Spleen (tissue), 11 donors: Measurements from ENCODE around the gene MYO5B. TPM values are rescaled to one million over a fixed set of nuclear protein-coding genes. Genes with fewer than 3 reads are reported as not detected.

ENCODE experiments used
- DNase-seq: peaks from one replicate; pipeline ENCODE4 v3.0.0-alpha.2; 2020
- H3K27ac ChIP-seq, 8 donors: fragments of 200-600 bp; sonication (generic) in 7 of 8; 1 replicate in 4 of 8; 2 replicates in 4 of 8; pipeline versions ENCODE4 v1.5.0 to v1.8.0; 2016 to 2021; ENCODE audit warnings: inconsistent platforms in 4 of 8, mild to moderate bottlenecking in 4 of 8, moderate library complexity in 1 of 8
- H3K27me3 ChIP-seq, 7 donors: fragments of 200-600 bp; sonication (generic) in 6 of 7; replicated peaks in 1 of 7; 1 replicate in 4 of 7; 2 replicates in 3 of 7; pipeline versions ENCODE4 v1.5.0 to v1.8.0; 2016 to 2021; ENCODE audit warnings: inconsistent platforms in 3 of 7, mild to moderate bottlenecking in 1 of 7
- H3K36me3 ChIP-seq, 6 donors: fragments of 200-600 bp; sonication (generic) in 5 of 6; 1 replicate in 4 of 6; 2 replicates in 2 of 6; pipeline versions ENCODE4 v1.5.0 to v1.8.0; 2016 to 2021; ENCODE audit warnings: inconsistent platforms in 2 of 6
- H3K4me1 ChIP-seq, 6 donors: fragments of 200-600 bp; sonication (generic) in 5 of 6; 1 replicate in 3 of 6; 2 replicates in 3 of 6; pipeline versions ENCODE4 v1.5.0 to v1.8.0; 2016 to 2021; ENCODE audit warnings: inconsistent platforms in 3 of 6
- H3K4me3 ChIP-seq, 8 donors: fragments of 200-600 bp; sonication (generic) in 7 of 8; 1 replicate in 4 of 8; 2 replicates in 4 of 8; pipeline versions ENCODE4 v1.5.0 to v1.8.0; 2016 to 2021; ENCODE audit warnings: inconsistent platforms in 4 of 8, mild to moderate bottlenecking in 4 of 8, moderate library complexity in 2 of 8
- H3K9me3 ChIP-seq, 8 donors: fragments of 200-600 bp; sonication (generic) in 7 of 8; 1 replicate in 4 of 8; 2 replicates in 4 of 8; pipeline versions ENCODE4 v1.5.0 to v1.8.0; 2016 to 2021; ENCODE audit warnings: inconsistent platforms in 4 of 8
- POLR2A ChIP-seq, 3 donors: fragments of 450-650 bp; IDR thresholded peaks; one replicate each; pipeline ENCODE4 v1.5.1; 2017; ENCODE audit warnings: antibody characterized with exemption in 3 of 3, mild to moderate bottlenecking in 1 of 3
- POLR2AphosphoS5 ChIP-seq, 3 donors: sonication (generic); formaldehyde crosslinking; IDR thresholded peaks; one replicate each; pipeline ENCODE4 v1.5.1; 2017; ENCODE audit warnings: antibody characterized with exemption in 3 of 3
- WGBS, 5 donors: extraction: QIAGEN DNeasy Blood & Tissue Kit in 3 of 5; methylation state at CpG; one replicate each; pipeline versions ENCODE4 v1.1.5 to v1.1.7; 2013 to 2018; 5-methylcytosine and 5-hydroxymethylcytosine counted together
- intact Hi-C: fragments of 100-400 bp; cut with DNase I; formaldehyde crosslinking; loops from one replicate; pipeline ENCODE4 v1.15.0; 2023; ENCODE audit warnings: low total_unique reads
- polyA plus RNA-seq, 3 donors: library from polyadenylated mRNA; stranded (reverse); fragments of 200-250 nt; gene quantifications; one replicate each; pipeline ENCODE4 v1.2.1, GENCODE V29; 2013
- total RNA-seq, 7 donors: library from RNA; depleted of rRNA in 3 of 7; stranded (reverse); fragments of >200 nt in 3 of 7; fragmentation: NEBNext Ultra II Directional in 4 of 7; extraction: Animal tissue kit (Norgen Biotek cat#: 25700) in 4 of 7; gene quantifications; one replicate each; pipeline versions ENCODE4 v1.1.0 to v1.2.1, GENCODE V29; 2016 to 2021
- TF ChIP-seq, protein P1 (sequence below), 11 experiments: fragments of 200-600 bp in 7 of 11; fragments of 450-650 bp in 4 of 11; sonication (generic) in 4 of 11; IDR thresholded peaks in 8 of 11; conservative IDR thresholded peaks in 3 of 11; 1 replicate in 7 of 11; 2 replicates in 4 of 11; pipeline versions ENCODE4 v1.4.0 to v1.8.0; 2016 to 2021; ENCODE audit warnings: antibody characterized with exemption in 11 of 11, inconsistent platforms in 4 of 11, mild to moderate bottlenecking in 1 of 11
- donor health status: healthy with polysubstance abuse.
- donor health status: DM: no; HTN: no; CAD: no; lungs with moderate emphysema.
- donor health status: DM: no; HTN: no; CAD: no.
- donor health status: Bipolar disorder and iron deficiency.
- donor health status: healthy.
- donor health status: DM: no; HTN: no; CAD: no.
- donor health status: DM: yes; HTN: yes; CAD: no.

Gene MYO5B
- total and polyA plus RNA-seq, 10 donors, result 0.74 to 6.0 (median 2.4) TPM

DNA sequence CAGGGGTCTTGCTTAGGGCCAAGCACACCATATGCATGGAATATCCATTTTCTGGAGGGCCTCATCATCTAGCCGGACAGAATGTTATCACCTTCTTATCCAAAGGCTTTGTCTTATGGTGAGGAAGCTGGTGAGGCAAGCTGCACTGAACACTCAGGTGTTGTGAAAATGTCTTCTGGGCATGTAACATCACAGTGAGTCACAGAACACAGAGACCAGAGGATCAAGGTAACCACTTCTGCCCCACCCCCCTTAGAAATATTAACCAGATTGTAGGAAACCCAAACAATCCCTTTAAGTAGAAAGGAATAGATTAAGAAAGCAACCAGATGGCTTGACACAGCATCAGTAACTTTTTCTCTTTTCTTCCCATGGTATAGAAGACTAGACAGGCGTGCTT lies 51.1 kb downstream of the MYO5B start:
- 86 to 98% (median 91%) methylated on average over 2 of the region's 2 CpGs for WGBS, 5 donors
- no peak for DNase-seq
- H3K4me3 ChIP-seq, result no peak overlapping the region
- TF ChIP-seq POLR2AphosphoS5 (IDR thresholded peaks at IDR 0.05) (no peak), POLR2A (IDR thresholded peaks at IDR 0.05) (no peak)
- TF ChIP-seq, protein P1, sequence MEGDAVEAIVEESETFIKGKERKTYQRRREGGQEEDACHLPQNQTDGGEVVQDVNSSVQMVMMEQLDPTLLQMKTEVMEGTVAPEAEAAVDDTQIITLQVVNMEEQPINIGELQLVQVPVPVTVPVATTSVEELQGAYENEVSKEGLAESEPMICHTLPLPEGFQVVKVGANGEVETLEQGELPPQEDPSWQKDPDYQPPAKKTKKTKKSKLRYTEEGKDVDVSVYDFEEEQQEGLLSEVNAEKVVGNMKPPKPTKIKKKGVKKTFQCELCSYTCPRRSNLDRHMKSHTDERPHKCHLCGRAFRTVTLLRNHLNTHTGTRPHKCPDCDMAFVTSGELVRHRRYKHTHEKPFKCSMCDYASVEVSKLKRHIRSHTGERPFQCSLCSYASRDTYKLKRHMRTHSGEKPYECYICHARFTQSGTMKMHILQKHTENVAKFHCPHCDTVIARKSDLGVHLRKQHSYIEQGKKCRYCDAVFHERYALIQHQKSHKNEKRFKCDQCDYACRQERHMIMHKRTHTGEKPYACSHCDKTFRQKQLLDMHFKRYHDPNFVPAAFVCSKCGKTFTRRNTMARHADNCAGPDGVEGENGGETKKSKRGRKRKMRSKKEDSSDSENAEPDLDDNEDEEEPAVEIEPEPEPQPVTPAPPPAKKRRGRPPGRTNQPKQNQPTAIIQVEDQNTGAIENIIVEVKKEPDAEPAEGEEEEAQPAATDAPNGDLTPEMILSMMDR (IDR thresholded peaks at IDR 0.05 in 8 of 11, conservative IDR thresholded peaks at IDR 0.05 in 3 of 11), result no peak
- H3K27ac ChIP-seq, result no peak overlapping the region
- peaks cover 0 to 31% (median 0%) of the 10 kb centered on the region in 7 donors for H3K27me3 ChIP-seq
- H3K36me3 ChIP-seq, result no peaks in the 10 kb centered on the region
- intact Hi-C loops, result no loop called here
- no peaks in the 10 kb centered on the region for H3K4me1 ChIP-seq
- H3K9me3 ChIP-seq, result peaks cover 0 to 5% (median 0%) of the 10 kb centered on the region in 8 donors

GRCh38 chr18:50143294-50143693 lies 51.7 kb downstream of the MYO5B start:
- Histone ChIP-seq H3K27ac (no peak overlapping the region), H3K36me3 (no peaks in the 10 kb centered on the region), H3K4me1 (no peaks in the 10 kb centered on the region), H3K27me3 (peaks cover 0 to 36% (median 0%) of the 10 kb centered on the region in 7 donors), H3K9me3 (peaks cover 0 to 5% (median 0%) of the 10 kb centered on the region in 8 donors), H3K4me3 (no peak overlapping the region)
- DNase-seq, result no peak
- TF ChIP-seq POLR2A (IDR thresholded peaks at IDR 0.05) (no peak), POLR2AphosphoS5 (IDR thresholded peaks at IDR 0.05) (no peak)
- TF ChIP-seq, protein P1 (IDR thresholded peaks at IDR 0.05 in 8 of 11, conservative IDR thresholded peaks at IDR 0.05 in 3 of 11), result no peak
- 65 to 87% (median 78%) methylated on average over 3 of the region's 3 CpGs for WGBS, 5 donors
- intact Hi-C loops, result no loop called here

- intact Hi-C loops, result no loop called here
- H3K9me3 ChIP-seq, result peaks cover 0 to 5% (median 0%) of the 10 kb centered on the region in 8 donors
- no peak for TF ChIP-seq POLR2A (IDR thresholded peaks at IDR 0.05)
- TF ChIP-seq POLR2AphosphoS5 (IDR thresholded peaks at IDR 0.05), result no peak
- TF ChIP-seq, protein P1 (IDR thresholded peaks at IDR 0.05 in 8 of 11, conservative IDR thresholded peaks at IDR 0.05 in 3 of 11), result no peak
- no peaks in the 10 kb centered on the region for H3K4me1 ChIP-seq
- H3K4me3 ChIP-seq, result no peak overlapping the region
- no peak for DNase-seq
- no peaks in the 10 kb centered on the region for H3K36me3 ChIP-seq
- H3K27ac ChIP-seq, result no peak overlapping the region
- H3K27me3 ChIP-seq, result peaks cover 0 to 36% (median 0%) of the 10 kb centered on the region in 7 donors
- 62 to 84% (median 71%) methylated on average over 6 of the region's 6 CpGs for WGBS, 5 donors
Observed at GRCh38 chr18:50142441-50143120, 52.4 kb downstream of the MYO5B start.

- 55 to 64% (median 63%) methylated on average over 4 of the region's 4 CpGs for WGBS, 5 donors
- DNase-seq, result no peak
Observed at GRCh38 chr18:50138181-50139064, 56.5 kb downstream of the MYO5B start.

More at GRCh38 chr18:50138181-50139064, 56.5 kb downstream of the MYO5B start:
- no peaks in the 10 kb centered on the region for H3K9me3 ChIP-seq
- H3K27me3 ChIP-seq, result peaks cover 0 to 26% (median 0%) of the 10 kb centered on the region in 7 donors
- no peak overlapping the region for H3K27ac ChIP-seq
- H3K4me1 ChIP-seq, result no peaks in the 10 kb centered on the region
- no peaks in the 10 kb centered on the region for H3K36me3 ChIP-seq
- intact Hi-C loops, result no loop called here
- TF ChIP-seq POLR2A (IDR thresholded peaks at IDR 0.05) (no peak), POLR2AphosphoS5 (IDR thresholded peaks at IDR 0.05) (no peak)
- TF ChIP-seq, protein P1 (IDR thresholded peaks at IDR 0.05 in 8 of 11, conservative IDR thresholded peaks at IDR 0.05 in 3 of 11), result no peak
- no peak overlapping the region for H3K4me3 ChIP-seq
